ENCODE data around the gene AKAP12. TPM values are rescaled to one million over a fixed set of nuclear protein-coding genes. Genes with fewer than 3 reads are reported as not detected.
"Not testable (repeated sequence)": the region's sequence is repeated elsewhere in the genome, so short reads cannot be mapped to it uniquely, and the experiment has no call there.

AKAP12 gene
- total RNA-seq, 1 donor from 2014 or later = 10.6 TPM

DNA sequence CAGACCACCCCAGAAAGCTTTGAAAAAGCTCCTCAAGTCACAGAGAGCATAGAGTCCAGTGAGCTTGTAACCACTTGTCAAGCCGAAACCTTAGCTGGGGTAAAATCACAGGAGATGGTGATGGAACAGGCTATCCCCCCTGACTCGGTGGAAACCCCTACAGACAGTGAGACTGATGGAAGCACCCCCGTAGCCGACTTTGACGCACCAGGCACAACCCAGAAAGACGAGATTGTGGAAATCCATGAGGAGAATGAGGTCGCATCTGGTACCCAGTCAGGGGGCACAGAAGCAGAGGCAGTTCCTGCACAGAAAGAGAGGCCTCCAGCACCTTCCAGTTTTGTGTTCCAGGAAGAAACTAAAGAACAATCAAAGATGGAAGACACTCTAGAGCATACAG, 112.0 kb downstream of the AKAP12 start:
- Mint-ChIP-seq H3K27ac (no peak overlapping the region), H3K9me3 (ENCODE audit: low read depth) (no peaks in the 10 kb centered on the region), H3K4me1 (ENCODE audit: low read depth) (no peaks in the 10 kb centered on the region), H3K36me3 (ENCODE audit: insufficient read depth) (no peaks in the 10 kb centered on the region), H3K27me3 (peaks cover 5% of the 10 kb centered on the region), H3K4me3 (ENCODE audit: low read depth) (no peak overlapping the region)
- no peak for DNase-seq (ENCODE audit: low spot score, unreplicated experiment)
- TF ChIP-seq, protein P1, sequence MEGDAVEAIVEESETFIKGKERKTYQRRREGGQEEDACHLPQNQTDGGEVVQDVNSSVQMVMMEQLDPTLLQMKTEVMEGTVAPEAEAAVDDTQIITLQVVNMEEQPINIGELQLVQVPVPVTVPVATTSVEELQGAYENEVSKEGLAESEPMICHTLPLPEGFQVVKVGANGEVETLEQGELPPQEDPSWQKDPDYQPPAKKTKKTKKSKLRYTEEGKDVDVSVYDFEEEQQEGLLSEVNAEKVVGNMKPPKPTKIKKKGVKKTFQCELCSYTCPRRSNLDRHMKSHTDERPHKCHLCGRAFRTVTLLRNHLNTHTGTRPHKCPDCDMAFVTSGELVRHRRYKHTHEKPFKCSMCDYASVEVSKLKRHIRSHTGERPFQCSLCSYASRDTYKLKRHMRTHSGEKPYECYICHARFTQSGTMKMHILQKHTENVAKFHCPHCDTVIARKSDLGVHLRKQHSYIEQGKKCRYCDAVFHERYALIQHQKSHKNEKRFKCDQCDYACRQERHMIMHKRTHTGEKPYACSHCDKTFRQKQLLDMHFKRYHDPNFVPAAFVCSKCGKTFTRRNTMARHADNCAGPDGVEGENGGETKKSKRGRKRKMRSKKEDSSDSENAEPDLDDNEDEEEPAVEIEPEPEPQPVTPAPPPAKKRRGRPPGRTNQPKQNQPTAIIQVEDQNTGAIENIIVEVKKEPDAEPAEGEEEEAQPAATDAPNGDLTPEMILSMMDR (IDR thresholded peaks at IDR 0.05; ENCODE audit: unreplicated experiment) = no peak

DNA sequence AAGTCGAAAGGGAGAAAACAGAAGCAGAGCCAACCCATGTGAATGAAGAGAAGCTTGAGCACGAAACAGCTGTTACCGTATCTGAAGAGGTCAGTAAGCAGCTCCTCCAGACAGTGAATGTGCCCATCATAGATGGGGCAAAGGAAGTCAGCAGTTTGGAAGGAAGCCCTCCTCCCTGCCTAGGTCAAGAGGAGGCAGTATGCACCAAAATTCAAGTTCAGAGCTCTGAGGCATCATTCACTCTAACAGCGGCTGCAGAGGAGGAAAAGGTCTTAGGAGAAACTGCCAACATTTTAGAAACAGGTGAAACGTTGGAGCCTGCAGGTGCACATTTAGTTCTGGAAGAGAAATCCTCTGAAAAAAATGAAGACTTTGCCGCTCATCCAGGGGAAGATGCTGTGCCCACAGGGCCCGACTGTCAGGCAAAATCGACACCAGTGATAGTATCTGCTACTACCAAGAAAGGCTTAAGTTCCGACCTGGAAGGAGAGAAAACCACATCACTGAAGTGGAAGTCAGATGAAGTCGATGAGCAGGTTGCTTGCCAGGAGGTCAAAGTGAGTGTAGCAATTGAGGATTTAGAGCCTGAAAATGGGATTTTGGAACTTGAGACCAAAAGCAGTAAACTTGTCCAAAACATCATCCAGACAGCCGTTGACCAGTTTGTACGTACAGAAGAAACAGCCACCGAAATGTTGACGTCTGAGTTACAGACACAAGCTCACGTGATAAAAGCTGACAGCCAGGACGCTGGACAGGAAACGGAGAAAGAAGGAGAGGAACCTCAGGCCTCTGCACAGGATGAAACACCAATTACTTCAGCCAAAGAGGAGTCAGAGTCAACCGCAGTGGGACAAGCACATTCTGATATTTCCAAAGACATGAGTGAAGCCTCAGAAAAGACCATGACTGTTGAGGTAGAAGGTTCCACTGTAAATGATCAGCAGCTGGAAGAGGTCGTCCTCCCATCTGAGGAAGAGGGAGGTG, 112.9 kb downstream of the AKAP12 start:
- Mint-ChIP-seq H3K27ac (no peak overlapping the region), H3K27me3 (peaks cover 5% of the 10 kb centered on the region), H3K9me3 (ENCODE audit: low read depth) (no peaks in the 10 kb centered on the region), H3K4me1 (ENCODE audit: low read depth) (no peaks in the 10 kb centered on the region), H3K36me3 (ENCODE audit: insufficient read depth) (no peaks in the 10 kb centered on the region), H3K4me3 (ENCODE audit: low read depth) (no peak overlapping the region)
- TF ChIP-seq, protein P1 (IDR thresholded peaks at IDR 0.05; ENCODE audit: unreplicated experiment) = no peak
- no peak for DNase-seq (ENCODE audit: low spot score, unreplicated experiment)

DNA sequence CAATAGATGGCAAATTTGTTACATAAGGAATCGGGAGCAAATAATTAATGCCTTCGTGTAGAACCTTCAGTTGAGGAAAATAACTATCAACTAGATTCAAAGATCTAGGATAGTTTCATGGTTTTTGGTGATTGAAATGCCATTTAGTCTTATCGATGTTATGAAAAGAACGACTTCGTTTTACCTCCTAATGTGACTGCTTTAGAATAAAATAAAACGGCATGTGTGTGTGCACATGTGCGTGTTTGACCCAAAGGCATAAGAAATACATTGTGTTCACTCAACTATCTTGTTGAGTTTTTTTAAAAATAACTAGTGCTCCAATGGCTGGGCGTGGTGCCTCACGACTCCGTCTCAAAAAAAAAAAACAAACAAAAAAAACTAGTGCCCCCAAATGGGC, 114.0 kb downstream of the AKAP12 start:
- Mint-ChIP-seq H3K27ac (no peak overlapping the region), H3K4me3 (ENCODE audit: low read depth) (no peak overlapping the region)
- TF ChIP-seq, protein P1 (IDR thresholded peaks at IDR 0.05; ENCODE audit: unreplicated experiment) = no peak

DNA sequence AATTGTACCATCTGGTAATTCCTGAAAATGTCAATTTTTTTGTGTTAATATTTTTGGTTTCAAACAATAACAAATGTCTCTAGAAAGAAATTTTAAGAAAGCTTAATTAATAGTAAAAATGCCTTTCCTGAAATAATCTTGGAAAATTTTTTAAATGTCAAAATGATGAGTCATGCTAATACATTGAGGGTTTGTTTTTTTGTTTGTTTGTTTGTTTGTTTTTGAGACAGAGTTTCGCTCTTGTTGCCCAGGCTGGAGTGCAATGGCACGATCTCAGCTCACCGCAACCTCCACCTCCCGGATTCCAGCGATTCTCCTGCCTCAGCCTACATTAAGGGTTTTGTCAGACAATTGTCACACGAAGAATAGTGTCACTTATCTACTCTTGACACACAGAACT, 117.2 kb downstream of the AKAP12 start:
- H3K36me3 Mint-ChIP-seq (ENCODE audit: insufficient read depth); DNase-seq (ENCODE audit: low spot score, unreplicated experiment); H3K27me3 Mint-ChIP-seq; H3K4me1 Mint-ChIP-seq (ENCODE audit: low read depth); H3K4me3 Mint-ChIP-seq (ENCODE audit: low read depth); H3K27ac Mint-ChIP-seq; H3K9me3 Mint-ChIP-seq (ENCODE audit: low read depth): not testable (repeated sequence)

More for the DNA sequence above, 114.0 kb downstream of the AKAP12 start:
- DNase-seq (ENCODE audit: low spot score, unreplicated experiment) = no peak
- Mint-ChIP-seq H3K27me3 (peaks cover 5% of the 10 kb centered on the region), H3K9me3 (ENCODE audit: low read depth) (no peaks in the 10 kb centered on the region), H3K36me3 (ENCODE audit: insufficient read depth) (no peaks in the 10 kb centered on the region), H3K4me1 (ENCODE audit: low read depth) (no peaks in the 10 kb centered on the region)

DNA sequence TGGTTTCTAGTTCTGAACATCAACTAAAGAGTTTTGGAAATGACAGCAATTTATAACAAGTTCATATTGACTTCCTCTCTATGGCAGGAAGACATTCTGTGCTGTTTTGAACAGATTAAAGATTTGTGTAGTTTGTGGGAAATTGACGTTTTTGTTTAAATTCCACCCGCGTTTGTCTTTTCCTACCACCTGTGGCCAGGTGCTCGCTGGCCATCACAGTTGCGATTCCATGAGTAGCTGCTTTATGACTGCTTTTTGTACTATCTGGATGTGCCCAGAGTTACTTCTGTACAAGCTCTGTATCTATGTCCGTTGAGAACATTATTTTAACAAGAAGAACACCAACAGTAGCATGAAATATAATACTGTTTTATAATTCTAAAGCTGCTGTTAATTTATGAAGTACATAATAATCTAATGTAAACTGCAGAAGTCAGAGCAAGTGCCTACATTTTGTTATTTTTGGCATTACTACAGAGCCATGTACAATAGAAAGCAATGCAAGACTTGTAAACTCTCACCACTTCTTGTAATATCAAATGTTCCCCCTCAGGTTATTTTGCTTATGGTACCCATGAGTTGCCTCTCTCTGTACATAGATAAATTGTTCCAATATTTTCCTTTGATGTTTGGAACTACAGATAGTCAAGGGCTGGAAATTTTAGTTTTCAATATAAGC, 118.1 kb downstream of the AKAP12 start:
- TF ChIP-seq, protein P1 (IDR thresholded peaks at IDR 0.05; ENCODE audit: unreplicated experiment) = no peak
- Mint-ChIP-seq H3K27ac (no peak overlapping the region), H3K36me3 (ENCODE audit: insufficient read depth) (peaks cover 1% of the 10 kb centered on the region), H3K4me1 (ENCODE audit: low read depth) (no peaks in the 10 kb centered on the region), H3K27me3 (no peaks in the 10 kb centered on the region), H3K4me3 (ENCODE audit: low read depth) (no peak overlapping the region), H3K9me3 (ENCODE audit: low read depth) (no peaks in the 10 kb centered on the region)
- no peak for DNase-seq (ENCODE audit: low spot score, unreplicated experiment)
